ENCODE measurements around the gene NEAT1.
A peak's percentile ranks its signal among the peaks of the same experiment; 100 is the strongest.

NEAT1 gene

GRCh38 chr11:65432100-65432650 is 9.6 kb downstream of the NEAT1 start:
- H3K4me1 Mint-ChIP-seq: peaks cover 89% of the 10 kb centered on the region
- H3K27ac Mint-ChIP-seq: peak overlapping the region; percentile 71
- no peak for ATAC-seq
- peaks cover 36% of the 10 kb centered on the region for H3K36me3 Mint-ChIP-seq
- H3K27me3 Mint-ChIP-seq: no peaks in the 10 kb centered on the region
- no peak overlapping the region for H3K4me3 Mint-ChIP-seq
- no peaks in the 10 kb centered on the region for H3K9me3 Mint-ChIP-seq

DNA sequence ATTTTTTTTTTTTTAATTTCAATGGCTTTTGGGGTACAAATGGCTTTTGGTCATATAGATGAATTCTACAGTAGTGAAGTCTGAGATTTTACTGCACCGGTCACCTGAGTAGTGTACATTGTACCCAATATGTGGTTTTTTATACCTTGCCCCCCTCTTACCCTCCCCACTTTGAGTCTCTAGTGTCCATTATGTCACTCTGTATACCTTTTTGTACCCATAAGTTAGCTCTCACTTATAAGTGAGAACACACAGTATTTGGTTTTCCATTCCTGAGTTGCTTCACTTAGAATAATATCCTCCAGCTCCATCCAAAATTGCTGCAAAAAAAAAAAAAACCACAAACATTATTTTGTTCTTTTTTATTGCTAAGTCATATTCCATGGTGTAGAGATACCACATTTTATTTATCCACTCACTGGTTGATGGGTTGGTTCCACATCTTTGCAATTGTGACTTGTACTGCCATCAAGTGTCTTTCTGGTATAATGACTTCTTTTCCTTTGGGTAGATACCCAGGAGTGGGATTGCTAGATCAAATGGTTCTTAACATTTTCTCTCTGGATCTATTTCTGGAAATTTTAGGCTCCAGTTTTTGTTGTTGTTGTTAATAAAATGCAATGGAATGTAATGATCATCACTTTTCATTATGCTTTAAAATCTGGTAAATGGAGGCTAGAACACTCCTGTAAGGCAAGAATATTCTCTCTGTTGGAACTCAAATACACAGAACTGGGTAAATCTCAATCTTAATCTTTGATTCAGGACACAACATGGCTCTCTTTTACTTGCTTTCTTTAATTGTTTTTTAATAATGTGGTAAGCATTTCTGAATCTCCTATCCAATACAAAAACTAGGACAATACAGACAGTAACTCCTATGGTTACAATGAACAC is 10.3 kb downstream of the NEAT1 start:
- H3K27ac Mint-ChIP-seq: peak overlapping the region; percentile 71
- no peak for ATAC-seq
- no peaks in the 10 kb centered on the region for H3K27me3 Mint-ChIP-seq
- peaks cover 81% of the 10 kb centered on the region for H3K4me1 Mint-ChIP-seq
- no peak overlapping the region for H3K4me3 Mint-ChIP-seq
- H3K9me3 Mint-ChIP-seq: no peaks in the 10 kb centered on the region
- peaks cover 36% of the 10 kb centered on the region for H3K36me3 Mint-ChIP-seq

DNA sequence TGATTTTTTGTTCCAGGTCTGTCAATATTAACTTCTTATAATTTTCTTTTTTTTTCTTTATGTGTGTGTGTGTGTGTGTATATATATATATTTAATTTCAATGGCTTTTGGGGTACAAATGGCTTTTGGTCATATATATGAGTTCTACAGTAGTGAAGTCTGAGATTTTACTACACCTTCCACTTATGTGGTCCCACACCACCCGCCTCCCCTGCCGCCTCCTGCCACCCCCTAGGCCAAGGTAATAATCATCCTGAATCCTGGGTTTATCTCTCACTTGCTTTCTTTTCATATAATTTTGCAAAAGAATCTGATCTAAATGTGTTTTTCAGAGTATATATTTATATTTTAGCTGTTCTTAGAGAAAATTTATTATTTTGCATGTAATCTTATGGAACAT is 11.1 kb downstream of the NEAT1 start:
- Mint-ChIP-seq H3K36me3 (peaks cover 42% of the 10 kb centered on the region), H3K9me3 (no peaks in the 10 kb centered on the region)
- no peak for ATAC-seq

DNA sequence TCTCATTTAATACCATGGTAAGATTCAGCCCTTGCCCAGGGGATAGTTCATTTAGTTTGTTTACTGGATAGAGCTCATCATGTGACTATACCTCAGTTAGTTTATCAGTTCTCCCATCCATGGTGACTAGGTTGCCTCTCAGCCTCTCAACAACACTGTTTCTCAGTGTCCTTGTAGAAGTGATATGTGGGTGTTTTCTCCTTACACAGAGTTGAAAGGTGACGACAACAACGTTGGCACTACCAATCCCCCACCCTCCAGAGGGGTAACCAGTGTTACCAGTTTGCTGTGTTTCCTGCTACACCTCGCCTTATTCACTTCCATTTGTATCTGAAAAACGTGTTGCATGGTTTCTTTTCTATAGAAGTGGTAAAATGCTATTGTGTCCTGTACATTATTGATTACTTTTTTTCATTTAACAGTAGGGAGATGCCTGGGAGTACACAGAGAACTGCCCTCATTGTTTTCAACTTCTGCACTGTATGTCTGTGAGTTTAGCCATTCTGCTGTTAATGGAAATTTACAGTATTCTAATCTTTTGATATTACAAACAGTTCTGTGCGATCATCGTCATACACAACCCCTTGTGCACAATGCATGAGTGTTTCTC is 11.6 kb downstream of the NEAT1 start:
- Mint-ChIP-seq H3K27me3 (no peaks in the 10 kb centered on the region), H3K9me3 (no peaks in the 10 kb centered on the region), H3K4me3 (no peak overlapping the region), H3K36me3 (peaks cover 47% of the 10 kb centered on the region), H3K4me1 (peaks cover 79% of the 10 kb centered on the region), H3K27ac (no peak overlapping the region)
- ATAC-seq: no peak

More for the DNA sequence above, 11.1 kb downstream of the NEAT1 start:
- Mint-ChIP-seq H3K27me3 (no peaks in the 10 kb centered on the region), H3K4me1 (peaks cover 79% of the 10 kb centered on the region), H3K27ac (no peak overlapping the region), H3K4me3 (no peak overlapping the region)

DNA sequence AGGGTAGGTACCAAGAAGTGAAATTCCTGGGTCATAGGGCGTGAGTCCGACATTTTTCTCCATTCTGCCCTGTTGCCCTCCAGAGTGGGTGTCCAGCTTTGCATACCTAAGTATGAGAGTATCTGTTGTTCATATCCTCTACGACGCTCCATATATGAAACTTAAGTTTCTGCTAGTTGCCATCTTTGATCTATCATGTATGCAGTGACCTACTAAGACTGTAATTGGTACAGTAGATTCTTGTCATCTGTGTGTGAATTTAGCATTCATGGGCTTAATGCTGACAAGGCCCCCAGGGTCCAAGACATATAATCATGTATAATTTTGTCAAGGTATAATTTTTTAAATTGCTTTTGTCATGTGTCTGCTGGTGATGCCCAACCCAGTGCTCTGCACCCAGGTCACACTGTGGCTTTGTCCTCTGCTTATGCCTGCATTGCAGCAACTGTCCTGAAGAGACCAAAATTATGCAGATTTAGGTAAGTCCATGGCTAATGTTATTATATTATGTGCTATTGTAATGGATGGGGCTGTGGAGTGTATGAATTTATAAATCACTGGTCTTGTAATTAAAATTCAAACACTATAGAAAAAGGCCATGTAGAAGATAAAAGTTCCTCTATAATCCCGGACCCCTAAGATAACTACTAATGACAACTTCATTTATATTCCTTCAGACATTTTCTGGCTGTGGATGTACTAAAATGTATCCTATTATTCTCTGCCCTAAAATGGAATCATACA is 12.2 kb downstream of the NEAT1 start:
- Mint-ChIP-seq H3K27me3 (no peaks in the 10 kb centered on the region), H3K27ac (peak overlapping the region; percentile 42), H3K4me3 (no peak overlapping the region), H3K36me3 (peaks cover 47% of the 10 kb centered on the region), H3K9me3 (no peaks in the 10 kb centered on the region), H3K4me1 (peaks cover 79% of the 10 kb centered on the region)
- no peak for ATAC-seq

GRCh38 chr11:65435411-65435931 is 12.9 kb downstream of the NEAT1 start:
- H3K36me3 Mint-ChIP-seq: peaks cover 47% of the 10 kb centered on the region
- no peaks in the 10 kb centered on the region for H3K9me3 Mint-ChIP-seq
- ATAC-seq: no peak
- H3K4me1 Mint-ChIP-seq: peaks cover 79% of the 10 kb centered on the region
- H3K4me3 Mint-ChIP-seq: no peak overlapping the region
- peak overlapping the region; percentile 42 for H3K27ac Mint-ChIP-seq
- no peaks in the 10 kb centered on the region for H3K27me3 Mint-ChIP-seq

DNA sequence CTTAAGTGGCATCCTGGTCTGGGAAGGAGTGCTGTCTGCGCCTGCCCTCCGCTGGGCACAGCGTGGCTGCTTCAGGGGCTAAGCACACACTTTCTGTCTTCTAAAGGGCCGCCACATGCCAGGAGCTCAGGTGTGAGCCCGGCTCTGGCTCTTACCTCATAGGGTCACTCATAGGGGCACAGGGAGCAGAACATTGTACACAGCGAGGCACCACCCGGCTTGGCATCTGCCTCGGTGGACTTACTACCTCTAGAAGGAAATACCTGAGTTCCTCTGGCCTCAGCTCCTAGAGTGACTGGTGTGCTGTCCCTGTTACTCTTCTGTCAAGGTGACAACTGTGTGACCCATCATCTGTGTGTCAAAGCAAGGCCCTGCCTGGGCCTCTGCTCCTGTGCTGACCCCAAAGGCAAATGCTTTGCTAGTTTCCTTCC is 13.4 kb downstream of the NEAT1 start:
- H3K27ac Mint-ChIP-seq: peak overlapping the region; percentile 42
- no peaks in the 10 kb centered on the region for H3K9me3 Mint-ChIP-seq
- no peaks in the 10 kb centered on the region for H3K27me3 Mint-ChIP-seq
- H3K36me3 Mint-ChIP-seq: peaks cover 47% of the 10 kb centered on the region
- no peak for ATAC-seq
- no peak overlapping the region for H3K4me3 Mint-ChIP-seq
- H3K4me1 Mint-ChIP-seq: peaks cover 79% of the 10 kb centered on the region

GRCh38 chr11:65436412-65437032 is 13.9 kb downstream of the NEAT1 start:
- Mint-ChIP-seq H3K36me3 (peaks cover 47% of the 10 kb centered on the region), H3K4me1 (peaks cover 79% of the 10 kb centered on the region), H3K27ac (peak overlapping the region; percentile 42), H3K27me3 (no peaks in the 10 kb centered on the region), H3K9me3 (no peaks in the 10 kb centered on the region), H3K4me3 (no peak overlapping the region)
- ATAC-seq: no peak

DNA sequence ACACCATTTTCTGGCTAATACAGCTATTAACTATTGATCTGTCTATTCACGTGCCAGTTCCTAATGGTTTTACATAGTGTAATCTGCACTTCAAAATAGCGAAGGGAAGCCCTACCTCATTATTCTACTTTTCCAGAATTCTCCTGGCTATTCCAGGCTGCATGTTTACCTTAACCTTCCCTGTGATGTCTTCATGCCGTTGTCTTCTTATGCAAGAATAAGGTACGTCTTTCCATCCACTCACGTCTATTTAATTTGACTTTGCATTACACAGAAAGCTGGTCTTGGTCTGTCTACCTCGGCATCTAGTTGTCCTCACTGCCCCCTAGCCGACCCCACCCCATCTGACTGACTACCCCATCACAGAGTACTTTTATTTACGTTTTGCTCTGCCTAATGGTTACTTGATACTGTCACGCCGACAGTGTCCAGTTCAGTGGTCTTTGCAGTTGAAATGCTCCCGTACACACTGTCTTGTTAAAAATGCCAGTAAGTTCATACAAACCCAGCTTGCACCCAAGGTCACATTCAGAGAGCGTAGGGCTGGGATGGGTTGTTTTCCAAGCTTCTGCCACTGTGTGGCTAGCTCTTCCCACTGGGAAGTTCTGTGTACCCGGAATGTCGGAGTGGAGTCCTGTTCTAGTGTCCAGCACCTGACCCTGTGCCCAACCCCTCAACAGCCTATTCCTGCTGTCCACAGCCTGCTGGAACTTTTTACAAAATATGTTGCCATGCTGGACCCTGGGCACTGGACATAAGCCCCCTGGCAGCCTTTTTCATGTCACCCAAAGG is 15.0 kb downstream of the NEAT1 start:
- Mint-ChIP-seq H3K36me3 (peaks cover 47% of the 10 kb centered on the region), H3K4me1 (peaks cover 79% of the 10 kb centered on the region), H3K27me3 (no peaks in the 10 kb centered on the region), H3K4me3 (no peak overlapping the region), H3K9me3 (no peaks in the 10 kb centered on the region), H3K27ac (no peak overlapping the region)
- ATAC-seq: no peak

DNA sequence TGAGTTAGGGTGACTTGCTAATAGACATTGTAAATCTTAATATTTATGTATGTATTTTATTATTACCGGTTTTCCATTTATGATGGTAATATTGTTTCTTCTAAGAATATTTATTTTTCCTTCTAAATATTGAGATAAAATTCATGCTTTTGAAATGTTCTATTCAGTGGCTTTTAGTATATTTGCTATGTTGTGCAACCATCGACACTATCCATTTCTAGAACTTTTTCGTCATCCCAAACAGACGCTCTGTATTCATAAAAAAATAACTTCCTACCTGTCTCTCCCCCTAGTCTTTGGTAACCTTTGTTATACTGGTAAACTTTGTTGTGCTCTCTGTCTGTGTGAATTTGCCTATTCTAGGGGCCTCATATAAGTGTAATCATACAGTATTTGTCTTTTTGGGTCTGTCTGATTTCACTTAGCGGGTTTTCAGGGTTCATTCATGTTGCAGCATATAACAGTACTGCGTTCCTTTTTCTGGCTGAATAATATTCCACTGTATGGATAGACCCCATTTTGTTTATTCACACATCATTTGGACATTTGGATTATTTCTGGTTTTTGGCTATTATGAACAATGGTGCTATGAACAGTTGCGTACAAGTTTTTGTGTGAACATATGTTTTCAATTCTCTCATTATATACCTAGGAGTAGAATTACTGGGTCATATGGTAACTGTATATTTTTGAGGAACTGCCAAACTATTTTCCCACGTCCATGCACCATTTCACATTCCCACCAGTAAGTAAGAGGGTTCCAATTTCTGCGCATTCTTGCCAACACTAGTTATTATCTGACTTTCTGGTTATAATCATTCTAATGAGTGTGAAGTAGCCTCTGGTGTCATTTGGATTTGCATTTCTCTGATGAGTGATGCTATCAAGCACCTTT is 15.9 kb downstream of the NEAT1 start:
- peaks cover 80% of the 10 kb centered on the region for H3K4me1 Mint-ChIP-seq
- H3K27ac Mint-ChIP-seq: no peak overlapping the region
- H3K27me3 Mint-ChIP-seq: no peaks in the 10 kb centered on the region
- no peak overlapping the region for H3K4me3 Mint-ChIP-seq
- no peaks in the 10 kb centered on the region for H3K9me3 Mint-ChIP-seq
- no peak for ATAC-seq
- peaks cover 52% of the 10 kb centered on the region for H3K36me3 Mint-ChIP-seq

DNA sequence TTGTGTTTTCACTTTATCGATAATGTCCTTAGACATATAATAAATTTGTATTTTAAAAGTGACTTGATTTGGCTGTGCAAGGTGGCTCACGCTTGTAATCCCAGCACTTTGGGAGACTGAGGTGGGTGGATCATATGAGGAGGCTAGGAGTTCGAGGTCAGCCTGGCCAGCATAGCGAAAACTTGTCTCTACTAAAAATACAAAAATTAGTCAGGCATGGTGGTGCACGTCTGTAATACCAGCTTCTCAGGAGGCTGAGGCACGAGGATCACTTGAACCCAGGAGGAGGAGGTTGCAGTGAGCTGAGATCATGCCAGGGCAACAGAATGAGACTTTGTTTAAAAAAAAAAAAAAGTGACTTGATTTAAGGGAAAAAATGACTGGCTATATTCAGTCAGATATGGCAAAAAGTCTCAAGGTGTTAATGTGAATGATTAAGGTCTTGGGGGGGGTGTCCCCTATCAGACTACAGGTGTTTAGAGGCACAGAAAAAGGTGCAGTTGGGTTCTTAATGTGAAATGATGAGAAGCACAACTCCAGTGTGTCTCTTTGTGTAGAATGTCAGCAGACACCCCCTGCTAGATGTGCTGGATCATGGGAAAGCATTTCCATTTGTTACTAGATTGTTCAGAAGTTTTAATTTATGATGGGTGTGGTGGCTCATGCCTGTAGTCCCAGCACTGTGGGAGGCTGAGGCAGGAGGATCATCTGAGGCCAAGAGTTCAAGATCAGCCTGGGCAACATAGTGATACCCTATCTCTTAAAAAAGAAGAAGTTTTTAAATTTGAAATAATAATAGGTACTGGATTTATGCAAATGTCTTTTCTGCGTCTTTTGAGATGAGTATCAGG is 17.0 kb downstream of the NEAT1 start:
- H3K4me1 Mint-ChIP-seq: peaks cover 84% of the 10 kb centered on the region
- H3K9me3 Mint-ChIP-seq: no peaks in the 10 kb centered on the region
- no peak for ATAC-seq
- H3K27me3 Mint-ChIP-seq: no peaks in the 10 kb centered on the region
- H3K36me3 Mint-ChIP-seq: peaks cover 55% of the 10 kb centered on the region
- peak overlapping the region; percentile 80 for H3K27ac Mint-ChIP-seq
- H3K4me3 Mint-ChIP-seq: peak overlapping the region; percentile 7

DNA sequence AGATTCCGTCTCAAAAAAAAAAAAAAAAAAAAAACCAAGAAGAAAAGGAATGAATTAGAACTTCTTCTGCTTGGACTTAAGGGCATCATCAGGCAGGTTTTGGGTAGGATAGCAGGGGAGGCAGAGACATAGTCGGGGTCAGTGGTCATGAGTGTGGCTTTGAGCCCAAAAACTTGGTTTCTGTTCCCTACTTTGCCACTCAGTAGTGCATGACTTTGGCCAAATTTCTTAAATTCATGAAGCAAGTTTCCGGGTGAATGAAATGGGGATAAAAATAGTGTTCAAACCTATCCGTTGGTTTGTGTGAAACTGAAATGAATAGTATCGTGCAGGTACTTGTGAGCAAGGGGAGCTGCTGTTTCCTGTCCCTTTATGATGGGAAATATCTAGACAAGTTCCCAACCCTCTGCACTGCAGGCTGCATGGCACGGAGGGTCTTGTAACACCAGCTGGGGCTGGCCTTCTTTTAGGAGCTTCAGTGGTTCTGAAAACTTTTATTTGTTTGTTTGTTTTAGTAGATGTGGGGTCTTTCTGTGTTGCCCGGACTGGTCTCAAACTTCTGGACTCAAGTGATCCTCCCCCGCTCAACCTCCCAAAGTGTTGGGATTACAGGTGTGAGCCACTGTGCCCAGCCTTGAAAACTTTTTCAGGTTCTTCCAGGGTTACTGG is 18.4 kb downstream of the NEAT1 start:
- ATAC-seq: peak; percentile 71
- no peaks in the 10 kb centered on the region for H3K9me3 Mint-ChIP-seq
- H3K4me1 Mint-ChIP-seq: peaks cover 82% of the 10 kb centered on the region
- H3K4me3 Mint-ChIP-seq: peak overlapping the region; percentile 75
- no peaks in the 10 kb centered on the region for H3K27me3 Mint-ChIP-seq
- peak overlapping the region; percentile 80 for H3K27ac Mint-ChIP-seq
- H3K36me3 Mint-ChIP-seq: peaks cover 41% of the 10 kb centered on the region
